HepG2 (cell line): ENCODE data around the gene WBP1. TPM values are rescaled to one million over a fixed set of nuclear protein-coding genes. Genes with fewer than 3 reads are reported as not detected.
A peak's percentile ranks its signal among the peaks of the same experiment; 100 is the strongest.

Experiments used
- ARNTL ChIP-seq: sonication (generic); formaldehyde crosslinking; IDR thresholded peaks from 2 replicates; pipeline ENCODE4 v1.4.0; 2020; ENCODE audit warnings: mild to moderate bottlenecking, missing genetic modification reagents
- ATF1 ChIP-seq: IDR thresholded peaks from 2 replicates; pipeline ENCODE4 v1.6.1; 2016; ENCODE audit warnings: mild to moderate bottlenecking, control low read depth
- ETV5 ChIP-seq: IDR thresholded peaks from 2 replicates; pipeline ENCODE4 v1.6.1; 2018; ENCODE audit warnings: missing biosample characterization, missing genetic modification reagents, inconsistent platforms, borderline replicate concordance
- HDAC2 ChIP-seq: sonication (generic); formaldehyde crosslinking; IDR thresholded peaks from 2 replicates; pipeline ENCODE4 v1.4.0; 2020; ENCODE audit warnings: missing genetic modification reagents
- JUND ChIP-seq: sonication (generic); formaldehyde crosslinking; IDR thresholded peaks from 2 replicates; pipeline ENCODE4 v1.8.0; 2022; ENCODE audit warnings: mild to moderate bottlenecking, missing genetic modification reagents
- KLF11 ChIP-seq: IDR thresholded peaks from 2 replicates; pipeline ENCODE4 v1.6.1; 2016; ENCODE audit warnings: missing compliant biosample characterization
- PATZ1 ChIP-seq: sonication (generic); formaldehyde crosslinking; IDR thresholded peaks from 2 replicates; pipeline ENCODE4 v1.4.0; 2020; ENCODE audit warnings: missing genetic modification reagents
- PHF20 ChIP-seq: sonication (generic); formaldehyde crosslinking; IDR thresholded peaks from 2 replicates; pipeline ENCODE4 v1.5.0; 2020; ENCODE audit warnings: mild to moderate bottlenecking, missing genetic modification reagents
- SALL1 ChIP-seq: sonication (generic); formaldehyde crosslinking; IDR thresholded peaks from 2 replicates; pipeline ENCODE4 v1.8.0; 2022; ENCODE audit warnings: mild to moderate bottlenecking, missing genetic modification reagents
- TBX3 ChIP-seq: fragments of 450-650 bp; IDR thresholded peaks from 2 replicates; pipeline ENCODE4 v1.6.1; 2017; ENCODE audit warnings: antibody characterized with exemption, mild to moderate bottlenecking, inconsistent platforms, borderline replicate concordance
- WIZ ChIP-seq: sonication (generic); formaldehyde crosslinking; IDR thresholded peaks from 2 replicates; pipeline ENCODE4 v1.5.1; 2020; ENCODE audit warnings: mild to moderate bottlenecking, missing genetic modification reagents
- ZBTB49 ChIP-seq: sonication (generic); formaldehyde crosslinking; IDR thresholded peaks from 2 replicates; pipeline ENCODE4 v1.4.0; 2020; ENCODE audit warnings: missing genetic modification reagents, borderline replicate concordance
- ZC3H13 ChIP-seq: sonication (generic); formaldehyde crosslinking; IDR thresholded peaks from 2 replicates; pipeline ENCODE4 v1.8.1; 2023; ENCODE audit warnings: mild to moderate bottlenecking, missing genetic modification reagents, moderate library complexity
- ZFP36L2 ChIP-seq: sonication (generic); formaldehyde crosslinking; IDR thresholded peaks from 2 replicates; pipeline ENCODE4 v1.4.0; 2020; ENCODE audit warnings: missing genetic modification reagents
- ZNF230 ChIP-seq: sonication (generic); formaldehyde crosslinking; IDR thresholded peaks from 2 replicates; pipeline ENCODE4 v1.4.0; 2020; ENCODE audit warnings: mild to moderate bottlenecking, missing genetic modification reagents
- ZNF30 ChIP-seq: sonication (generic); formaldehyde crosslinking; IDR thresholded peaks from 2 replicates; pipeline ENCODE4 v1.5.0; 2020; ENCODE audit warnings: mild to moderate bottlenecking, missing genetic modification reagents
- ZNF749 ChIP-seq: sonication (generic); formaldehyde crosslinking; IDR thresholded peaks from 2 replicates; pipeline ENCODE4 v1.8.0; 2022; ENCODE audit warnings: mild to moderate bottlenecking, missing genetic modification reagents, moderate library complexity, borderline replicate concordance
- polyA plus RNA-seq, 8 experiments: library from polyadenylated mRNA; depleted of rRNA in 3 of 8; stranded (reverse) in 7 of 8; unstranded in 1 of 8; fragments of >200 nt; fragmentation: Illumina TruSeq in 4 of 8; extraction: Trizol in 4 of 8; gene quantifications; 2 replicates each; pipeline versions ENCODE4 v1.2.1 to v1.2.3, GENCODE V29; 2011 to 2016; ENCODE audit warnings: low read depth in 4 of 8, missing spikeins in 1 of 8, mixed read lengths in 1 of 8; ENCODE audit not compliant: insufficient read depth in 1 of 8
- total RNA-seq, 5 experiments: library from RNA; depleted of rRNA; stranded (reverse); fragments of >200 nt; fragmentation: Illumina TruSeq; extraction: Trizol; gene quantifications; 2 replicates each; pipeline ENCODE4 v1.2.3, GENCODE V29; 2016; ENCODE audit warnings: low read depth in 1 of 5
- TF ChIP-seq, protein P1 (sequence below): sonication (generic); formaldehyde crosslinking; IDR thresholded peaks from 2 replicates; pipeline ENCODE4 v1.5.0; 2020; ENCODE audit warnings: mild to moderate bottlenecking, missing genetic modification reagents

The WBP1 gene
- total and polyA plus RNA-seq, 2 of the 13 experiments (the other 11 are each of a cell fraction or from before 2014, with no cell fraction given): 38.8 to 85.7 TPM

DNA sequence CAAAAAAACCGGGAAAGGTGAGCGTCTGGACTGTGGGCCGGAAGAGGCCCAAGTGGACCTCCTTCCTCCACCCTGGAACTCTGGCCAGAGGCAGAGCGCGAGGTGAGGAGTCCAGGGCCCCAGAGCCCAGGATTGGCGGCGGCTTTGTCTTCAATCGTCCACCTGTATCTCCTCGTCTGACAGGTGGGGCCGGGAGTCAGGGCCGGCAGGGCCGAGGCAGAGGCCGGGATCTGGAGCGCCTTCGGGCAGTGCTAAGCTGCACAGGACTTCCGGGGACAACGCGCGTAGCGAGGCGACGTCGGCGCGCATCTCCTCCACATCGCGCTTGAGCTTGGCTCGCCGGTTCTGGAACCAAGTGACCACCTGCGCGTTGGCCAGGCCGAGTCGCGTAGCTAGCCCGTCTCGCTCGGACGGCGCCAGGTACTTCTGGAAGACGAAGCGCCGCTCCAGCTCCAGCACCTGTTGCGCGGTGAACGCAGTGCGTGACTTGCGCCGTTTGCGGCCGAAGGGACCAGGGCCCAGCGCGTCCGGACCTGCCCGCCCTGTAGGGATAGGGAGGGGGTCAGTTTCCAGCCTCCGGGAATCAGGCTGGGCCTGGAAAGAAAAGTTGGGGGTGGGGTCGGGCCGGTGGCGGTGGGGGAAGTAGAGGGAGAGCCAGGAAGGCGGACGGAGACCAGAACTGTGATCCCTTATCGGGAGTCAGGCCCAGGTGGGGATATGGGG is 39.7 kb downstream of the WBP1 start (continued):
- TF ChIP-seq PHF20 (CRISPR knock-in tag) (peak; percentile 32; the same call in 1 of the 2 replicates), ZFP36L2 (CRISPR knock-in tag) (no peak), PATZ1 (CRISPR knock-in tag) (no peak; the same call in 1 of the 2 replicates), KLF11 (CRISPR knock-in tag) (no peak), ZBTB49 (CRISPR knock-in tag) (no peak), ARNTL (CRISPR knock-in tag) (no peak), ZNF230 (CRISPR knock-in tag) (no peak), ATF1 (no peak), ZC3H13 (peak; percentile 69; the same call in 1 of the 2 replicates), TBX3 (no peak), JUND (CRISPR knock-in tag) (no peak), WIZ (CRISPR knock-in tag) (0 out of 2 replicates have a peak, but pooled peaks have one; percentile 26), ZNF749 (CRISPR knock-in tag) (peak; percentile 28; the same call in 1 of the 2 replicates), ETV5 (CRISPR knock-in tag) (peak; percentile 56; the same call in 1 of the 2 replicates), HDAC2 (CRISPR knock-in tag) (0 out of 2 replicates have a peak, but pooled peaks have one; percentile 23), ZNF30 (CRISPR knock-in tag) (no peak), SALL1 (CRISPR knock-in tag) (peak; percentile 24; the same call in 1 of the 2 replicates)
- TF ChIP-seq, protein P1, sequence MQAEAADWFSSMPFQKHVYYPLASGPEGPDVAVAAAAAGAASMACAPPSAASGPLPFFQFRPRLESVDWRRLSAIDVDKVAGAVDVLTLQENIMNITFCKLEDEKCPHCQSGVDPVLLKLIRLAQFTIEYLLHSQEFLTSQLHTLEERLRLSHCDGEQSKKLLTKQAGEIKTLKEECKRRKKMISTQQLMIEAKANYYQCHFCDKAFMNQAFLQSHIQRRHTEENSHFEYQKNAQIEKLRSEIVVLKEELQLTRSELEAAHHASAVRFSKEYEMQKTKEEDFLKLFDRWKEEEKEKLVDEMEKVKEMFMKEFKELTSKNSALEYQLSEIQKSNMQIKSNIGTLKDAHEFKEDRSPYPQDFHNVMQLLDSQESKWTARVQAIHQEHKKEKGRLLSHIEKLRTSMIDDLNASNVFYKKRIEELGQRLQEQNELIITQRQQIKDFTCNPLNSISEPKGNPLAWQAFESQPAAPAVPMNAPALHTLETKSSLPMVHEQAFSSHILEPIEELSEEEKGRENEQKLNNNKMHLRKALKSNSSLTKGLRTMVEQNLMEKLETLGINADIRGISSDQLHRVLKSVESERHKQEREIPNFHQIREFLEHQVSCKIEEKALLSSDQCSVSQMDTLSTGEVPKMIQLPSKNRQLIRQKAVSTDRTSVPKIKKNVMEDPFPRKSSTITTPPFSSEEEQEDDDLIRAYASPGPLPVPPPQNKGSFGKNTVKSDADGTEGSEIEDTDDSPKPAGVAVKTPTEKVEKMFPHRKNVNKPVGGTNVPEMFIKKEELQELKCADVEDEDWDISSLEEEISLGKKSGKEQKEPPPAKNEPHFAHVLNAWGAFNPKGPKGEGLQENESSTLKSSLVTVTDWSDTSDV: no peak
